GM23248 (cell line): ENCODE results near the gene SEMA4D.

Experiments used
- EZH2 ChIP-seq: fragments of 200-600 bp; sonication (generic); IDR thresholded peaks from 2 replicates; pipeline ENCODE4 v1.6.1; 2018; ENCODE audit warnings: antibody characterized with exemption, mild to moderate bottlenecking; ENCODE audit not compliant: insufficient read depth, poor library complexity, severe bottlenecking
- EZH2phosphoT487 ChIP-seq: fragments of 200-600 bp; sonication (generic); IDR thresholded peaks from 2 replicates; pipeline ENCODE4 v1.6.1; 2018; ENCODE audit warnings: antibody characterized with exemption, moderate library complexity, mild to moderate bottlenecking, low read depth; ENCODE audit not compliant: insufficient read depth

DNA sequence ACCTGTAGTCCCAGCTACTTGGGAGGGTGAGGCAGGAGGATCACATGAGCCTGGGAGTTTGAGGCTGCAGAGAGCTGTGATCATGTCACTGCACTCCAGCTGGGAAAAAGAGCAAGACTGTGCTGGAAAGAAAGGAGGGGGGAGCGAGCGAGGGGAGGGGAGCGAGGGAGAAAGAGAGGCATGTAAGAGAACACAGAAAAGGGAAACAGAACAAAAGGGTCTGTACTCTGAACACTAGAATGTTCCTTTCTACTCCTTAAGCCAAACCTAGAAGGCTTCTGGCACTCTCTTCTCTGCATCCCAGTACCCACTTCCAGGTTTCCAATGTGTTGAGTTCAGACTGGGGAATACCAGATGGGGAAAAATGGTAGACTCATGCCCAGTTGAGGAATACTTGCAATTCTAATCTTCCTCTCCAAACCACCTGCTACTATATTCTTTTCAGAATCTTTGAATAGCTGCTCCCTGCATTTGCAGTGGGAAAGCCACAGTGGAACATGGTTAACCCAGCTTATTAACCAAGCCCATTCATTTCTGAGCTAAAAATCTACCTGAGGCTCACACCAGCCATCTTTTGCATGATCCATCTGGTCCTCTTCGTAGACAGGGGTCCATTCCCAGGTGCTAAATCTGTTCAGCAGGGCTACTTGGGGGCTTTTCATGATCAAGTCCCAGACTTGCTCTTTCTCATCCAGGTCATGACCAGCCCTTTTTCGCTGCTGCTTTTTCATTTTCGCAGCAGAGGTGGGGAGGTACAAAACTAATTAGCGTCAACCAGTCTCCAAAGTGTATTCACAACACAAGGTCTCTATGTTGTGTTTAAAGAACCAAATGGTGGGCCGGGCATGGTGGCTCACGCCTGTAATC lies 34.9 kb downstream of the SEMA4D start:
- no peak for TF ChIP-seq EZH2
- no peak for TF ChIP-seq EZH2phosphoT487
